Activated CD8-positive, alpha-beta memory T cell treated with anti-CD3 and anti-CD28 coated beads for 36 hours (primary cell): ENCODE results near the gene F3. TPM values are rescaled to one million over a fixed set of nuclear protein-coding genes. Genes with fewer than 3 reads are reported as not detected.

Source experiments
- CTCF ChIA-PET: fragments of 350-600 bp; sonication (Branson Sonifier 250); formaldehyde crosslinking; loops from one replicate; lab custom pipeline; 2021; ENCODE audit warnings: antibody characterized with exemption; lab: Charles Lee
- POLR2A ChIA-PET: fragments of 350-600 bp; sonication (Branson Sonifier 250); formaldehyde crosslinking; loops from one replicate; lab custom pipeline; 2021; ENCODE audit warnings: antibody characterized with exemption; lab: Charles Lee
- total RNA-seq, 2 experiments: library from RNA; stranded (reverse); gene quantifications; one replicate each; pipeline ENCODE4 v1.2.3, GENCODE V29; 2021

The F3 gene
- total RNA-seq, 2 experiments from 2014 or later = 0.30 TPM; not detected in 1

- ChIA-PET CTCF (no interaction called here), POLR2A (no interaction called here)
Measured at GRCh38 chr1:94490556-94490955, 51.0 kb downstream of the F3 start.

DNA sequence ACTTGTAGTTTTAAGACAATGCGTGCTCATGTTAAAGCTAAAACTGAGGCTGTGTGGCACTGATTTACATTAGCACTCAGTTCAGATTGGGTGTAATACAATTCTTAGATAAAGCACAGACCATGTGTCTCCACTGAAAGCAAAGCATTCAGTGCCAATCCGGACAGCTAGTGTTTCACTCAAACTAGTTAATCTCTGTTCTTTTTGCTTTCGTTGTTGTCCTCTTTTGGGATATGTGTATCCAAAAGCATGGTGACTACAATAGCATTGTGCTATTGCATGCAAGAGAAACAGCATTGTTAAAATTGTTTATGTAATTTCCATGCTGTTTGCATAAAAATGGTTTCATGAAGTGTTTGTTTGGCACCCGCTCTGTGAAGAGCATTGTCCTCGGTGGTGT is 54.6 kb downstream of the F3 start:
- ChIA-PET POLR2A (no interaction called here), CTCF (interaction anchor here (0.9 kb wide), 1 partner anchor 67 kb away, joined by 3 read pairs; no protein-coding TSS in a partner anchor)

DNA sequence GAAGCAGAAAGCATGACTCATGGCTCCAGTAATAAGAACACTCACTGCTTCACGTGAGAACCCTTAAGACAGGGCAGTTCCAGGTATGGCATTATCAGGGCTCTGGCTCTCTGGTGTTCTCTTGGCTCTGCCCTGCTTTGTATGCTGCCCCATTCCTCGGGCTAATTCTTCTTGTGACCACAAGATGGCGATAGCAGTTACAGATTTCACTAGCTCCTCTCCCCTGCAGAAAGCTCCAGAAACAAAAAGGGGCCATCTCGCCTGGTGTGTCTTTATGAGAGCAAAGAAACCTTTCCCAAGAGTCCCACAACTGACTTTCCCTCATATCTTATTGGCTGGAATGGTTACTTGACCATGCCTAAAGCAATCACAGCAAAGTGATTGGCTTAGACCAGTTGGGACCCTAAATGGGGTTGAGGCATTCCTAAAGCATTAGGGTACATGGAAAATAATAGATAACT is 60.1 kb downstream of the F3 start:
- ChIA-PET POLR2A (no interaction called here), CTCF (interaction anchor here (0.6 to 2.0 kb wide), 4 partner anchors 11 to 324 kb away, joined by 3 to 9 read pairs (median 3); no protein-coding TSS in a partner anchor)

GRCh38 chr1:94479682-94480081 is 61.9 kb downstream of the F3 start:
- ChIA-PET POLR2A (no interaction called here), CTCF (interaction anchor here (1.5 kb wide), 1 partner anchor 324 kb away, joined by 3 read pairs; no protein-coding TSS in a partner anchor)

Other genes starting within 250 kb of the F3 start
- gene ABCD3, start 123.4 kb downstream of the F3 start, total RNA-seq = 10 to 100 TPM; 35.2 to 38.5 TPM